Measurements from ENCODE around the gene XRN1. TPM values are rescaled to one million over a fixed set of nuclear protein-coding genes. Genes with fewer than 3 reads are reported as not detected.

The XRN1 gene
- total RNA-seq, 1 donor from 2014 or later: 63.0 TPM

DNA sequence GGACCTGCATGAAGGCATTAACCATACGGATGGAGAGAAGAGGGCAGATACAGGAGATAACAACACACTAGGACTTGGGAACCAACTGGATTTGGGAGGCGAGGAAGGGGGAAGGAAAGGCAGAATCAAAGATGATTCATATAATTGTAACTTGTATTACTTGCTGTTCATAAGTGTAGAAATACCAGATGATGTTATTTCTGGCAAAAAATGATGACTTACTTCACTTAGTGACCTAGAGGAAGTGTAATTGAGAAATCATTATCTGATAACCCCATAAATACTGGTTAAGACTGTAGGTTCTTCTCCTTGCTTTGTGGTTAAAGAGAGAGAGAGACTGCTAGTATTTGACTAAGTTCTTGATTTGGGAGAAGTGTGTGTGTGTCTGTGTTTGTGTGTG lies 172.0 kb downstream of the XRN1 start:
- ChIA-PET POLR2A (no interaction called here), CTCF (no interaction called here)
- no peaks in the 10 kb centered on the region for H3K27me3 Mint-ChIP-seq
- DNase-seq (no peak), ATAC-seq (ENCODE audit: low read depth) (no peak)
- H3K4me3 Mint-ChIP-seq: no peak overlapping the region
- H3K36me3 Mint-ChIP-seq (ENCODE audit: low read depth): no peaks in the 10 kb centered on the region
- no peaks in the 10 kb centered on the region for H3K4me1 Mint-ChIP-seq
- H3K27ac Mint-ChIP-seq: no peak overlapping the region
- intact Hi-C loops (cut with micrococcal nuclease): no loop called here
- TF ChIP-seq, protein P1, sequence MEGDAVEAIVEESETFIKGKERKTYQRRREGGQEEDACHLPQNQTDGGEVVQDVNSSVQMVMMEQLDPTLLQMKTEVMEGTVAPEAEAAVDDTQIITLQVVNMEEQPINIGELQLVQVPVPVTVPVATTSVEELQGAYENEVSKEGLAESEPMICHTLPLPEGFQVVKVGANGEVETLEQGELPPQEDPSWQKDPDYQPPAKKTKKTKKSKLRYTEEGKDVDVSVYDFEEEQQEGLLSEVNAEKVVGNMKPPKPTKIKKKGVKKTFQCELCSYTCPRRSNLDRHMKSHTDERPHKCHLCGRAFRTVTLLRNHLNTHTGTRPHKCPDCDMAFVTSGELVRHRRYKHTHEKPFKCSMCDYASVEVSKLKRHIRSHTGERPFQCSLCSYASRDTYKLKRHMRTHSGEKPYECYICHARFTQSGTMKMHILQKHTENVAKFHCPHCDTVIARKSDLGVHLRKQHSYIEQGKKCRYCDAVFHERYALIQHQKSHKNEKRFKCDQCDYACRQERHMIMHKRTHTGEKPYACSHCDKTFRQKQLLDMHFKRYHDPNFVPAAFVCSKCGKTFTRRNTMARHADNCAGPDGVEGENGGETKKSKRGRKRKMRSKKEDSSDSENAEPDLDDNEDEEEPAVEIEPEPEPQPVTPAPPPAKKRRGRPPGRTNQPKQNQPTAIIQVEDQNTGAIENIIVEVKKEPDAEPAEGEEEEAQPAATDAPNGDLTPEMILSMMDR (IDR thresholded peaks at IDR 0.05): no peak
- no peaks in the 10 kb centered on the region for H3K9me3 Mint-ChIP-seq

DNA sequence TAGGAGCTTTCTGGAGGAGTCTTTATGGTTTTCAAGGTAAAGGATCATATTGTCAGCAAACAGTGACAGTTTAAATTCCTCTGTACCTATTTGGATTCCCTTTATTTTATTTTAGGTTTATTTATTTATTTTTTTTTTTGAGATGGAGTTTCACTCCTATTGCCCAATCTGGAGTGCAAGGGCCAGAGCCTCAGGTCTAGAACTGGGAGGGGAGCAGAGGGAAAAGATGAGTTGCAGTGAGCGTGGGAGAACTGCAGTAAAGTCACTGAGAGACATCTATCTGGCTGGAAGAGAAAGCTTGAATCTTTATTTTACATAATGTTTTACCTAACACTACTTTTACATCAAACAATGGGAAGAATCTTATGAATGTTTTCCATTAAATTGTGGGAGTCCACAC lies 172.9 kb downstream of the XRN1 start:
- Mint-ChIP-seq H3K9me3 (no peaks in the 10 kb centered on the region), H3K36me3 (ENCODE audit: low read depth) (no peaks in the 10 kb centered on the region), H3K4me3 (no peak overlapping the region), H3K27me3 (no peaks in the 10 kb centered on the region), H3K27ac (no peak overlapping the region), H3K4me1 (no peaks in the 10 kb centered on the region)
- DNase-seq (no peak), ATAC-seq (ENCODE audit: low read depth) (no peak)
- CTCF ChIA-PET: no interaction called here
- intact Hi-C loops (cut with micrococcal nuclease): no loop called here
- POLR2A ChIA-PET: interaction anchor here (0.7 kb wide), 1 partner anchor 120 kb away, joined by 3 read pairs; no protein-coding TSS in a partner anchor
- TF ChIP-seq, protein P1 (IDR thresholded peaks at IDR 0.05): no peak

DNA sequence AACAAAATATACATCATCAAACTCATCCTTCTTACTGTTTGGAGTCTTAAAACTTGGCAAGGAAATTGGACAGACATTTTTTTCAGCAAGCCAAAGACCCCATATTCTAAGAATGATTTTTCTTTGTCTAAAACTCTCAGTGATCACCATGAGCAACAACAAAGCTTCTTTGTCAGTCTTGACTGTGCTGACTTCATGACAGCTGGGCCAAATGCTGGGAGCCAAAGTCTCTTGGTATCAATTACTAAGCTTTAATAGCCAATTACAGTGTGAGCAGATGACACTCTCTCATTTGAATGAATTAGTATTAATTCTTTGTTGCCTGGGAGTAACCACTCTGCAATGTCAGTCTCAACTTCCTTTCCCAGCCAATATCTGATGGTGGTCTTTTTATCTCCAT lies 174.3 kb downstream of the XRN1 start:
- no peak overlapping the region for H3K27ac Mint-ChIP-seq

DNA sequence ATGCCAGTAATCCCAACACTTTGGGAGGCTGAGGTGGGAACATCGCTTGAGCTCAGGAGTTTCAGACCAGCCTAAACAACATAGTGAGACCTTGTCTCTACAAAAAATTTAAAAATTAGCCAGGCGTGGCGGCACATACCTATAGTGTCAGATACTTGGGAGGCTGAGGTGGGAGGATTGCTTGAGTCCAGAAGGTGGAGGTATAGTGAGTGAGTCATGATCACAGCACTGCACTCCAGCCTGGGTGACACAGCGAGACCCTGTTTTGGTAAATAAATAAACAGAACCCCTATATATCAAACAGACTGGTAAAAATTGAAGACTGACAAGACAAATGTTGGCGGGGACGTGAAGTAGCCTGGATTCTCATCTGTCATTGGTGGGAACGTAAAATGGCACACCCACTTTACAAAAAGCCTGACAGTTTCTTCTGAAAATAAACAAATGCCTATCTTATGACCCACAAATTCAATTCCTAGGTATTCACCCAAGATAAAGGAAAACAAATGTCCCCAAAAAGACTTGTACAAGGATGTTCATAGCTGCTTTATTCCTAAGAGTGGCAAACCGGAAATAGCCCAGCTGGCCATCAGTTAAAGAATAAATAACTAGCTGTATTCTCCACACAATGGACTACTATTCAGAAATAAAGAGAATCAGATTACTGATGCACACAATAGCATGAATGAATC lies 175.5 kb downstream of the XRN1 start:
- no peaks in the 10 kb centered on the region for H3K4me1 Mint-ChIP-seq
- ATAC-seq (ENCODE audit: low read depth): no peak

More for the DNA sequence above, 174.3 kb downstream of the XRN1 start:
- TF ChIP-seq, protein P1 (IDR thresholded peaks at IDR 0.05): no peak
- DNase-seq: no peak
- H3K4me1 Mint-ChIP-seq: no peaks in the 10 kb centered on the region
- intact Hi-C loops (cut with micrococcal nuclease): no loop called here
- no peak overlapping the region for H3K4me3 Mint-ChIP-seq
- CTCF ChIA-PET: no interaction called here
- no peaks in the 10 kb centered on the region for H3K36me3 Mint-ChIP-seq (ENCODE audit: low read depth)
- POLR2A ChIA-PET: no interaction called here
- no peaks in the 10 kb centered on the region for H3K27me3 Mint-ChIP-seq
- H3K9me3 Mint-ChIP-seq: no peaks in the 10 kb centered on the region
- ATAC-seq (ENCODE audit: low read depth): no peak

DNA sequence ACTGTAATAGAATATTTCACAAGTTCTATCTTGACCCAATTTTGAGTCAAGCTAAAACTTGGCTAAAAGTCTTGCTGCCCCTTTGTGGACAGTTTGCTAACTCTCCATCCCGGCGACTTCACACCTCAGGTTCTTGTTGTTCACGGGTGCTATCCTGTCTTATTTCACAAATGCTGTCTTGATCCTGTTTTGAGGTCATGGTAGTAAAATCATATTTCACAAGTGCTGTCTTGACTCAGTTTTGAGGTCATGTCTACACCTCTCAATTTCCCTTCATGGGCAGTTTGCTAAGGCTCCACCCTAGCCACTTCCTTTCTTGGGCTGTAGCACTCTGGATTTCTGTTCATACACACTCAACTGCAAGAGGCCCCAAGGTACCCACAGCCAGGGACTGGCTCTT lies 177.4 kb downstream of the XRN1 start:
- TF ChIP-seq, protein P1 (IDR thresholded peaks at IDR 0.05): no peak
- Mint-ChIP-seq H3K4me1 (no peaks in the 10 kb centered on the region), H3K27ac (no peak overlapping the region), H3K36me3 (ENCODE audit: low read depth) (no peaks in the 10 kb centered on the region), H3K9me3 (no peaks in the 10 kb centered on the region), H3K4me3 (no peak overlapping the region), H3K27me3 (no peaks in the 10 kb centered on the region)
- CTCF ChIA-PET: interaction anchor here (0.6 kb wide), 1 partner anchor 10 kb away, joined by 3 read pairs; no protein-coding TSS in a partner anchor
- POLR2A ChIA-PET: no interaction called here
- DNase-seq (no peak), ATAC-seq (ENCODE audit: low read depth) (no peak)
- intact Hi-C loops (cut with micrococcal nuclease): no loop called here

More for the DNA sequence above, 175.5 kb downstream of the XRN1 start:
- Mint-ChIP-seq H3K27ac (no peak overlapping the region), H3K9me3 (no peaks in the 10 kb centered on the region), H3K27me3 (no peaks in the 10 kb centered on the region), H3K4me3 (no peak overlapping the region), H3K36me3 (ENCODE audit: low read depth) (no peaks in the 10 kb centered on the region)
- intact Hi-C loops (cut with micrococcal nuclease): no loop called here
- TF ChIP-seq, protein P1 (IDR thresholded peaks at IDR 0.05): no peak
- DNase-seq: no peak
- ChIA-PET POLR2A (no interaction called here), CTCF (no interaction called here)

All from activated B cell treated with CpG ODN at 0.5 μM for 24 hours (primary cell).